ENCODE measurements around the gene RNF215. TPM values are rescaled to one million over a fixed set of nuclear protein-coding genes. Genes with fewer than 3 reads are reported as not detected.

Gene RNF215
- total RNA-seq, 4 donors from 2014 or later = 2.1 to 13.8 (median 9.0) TPM

DNA sequence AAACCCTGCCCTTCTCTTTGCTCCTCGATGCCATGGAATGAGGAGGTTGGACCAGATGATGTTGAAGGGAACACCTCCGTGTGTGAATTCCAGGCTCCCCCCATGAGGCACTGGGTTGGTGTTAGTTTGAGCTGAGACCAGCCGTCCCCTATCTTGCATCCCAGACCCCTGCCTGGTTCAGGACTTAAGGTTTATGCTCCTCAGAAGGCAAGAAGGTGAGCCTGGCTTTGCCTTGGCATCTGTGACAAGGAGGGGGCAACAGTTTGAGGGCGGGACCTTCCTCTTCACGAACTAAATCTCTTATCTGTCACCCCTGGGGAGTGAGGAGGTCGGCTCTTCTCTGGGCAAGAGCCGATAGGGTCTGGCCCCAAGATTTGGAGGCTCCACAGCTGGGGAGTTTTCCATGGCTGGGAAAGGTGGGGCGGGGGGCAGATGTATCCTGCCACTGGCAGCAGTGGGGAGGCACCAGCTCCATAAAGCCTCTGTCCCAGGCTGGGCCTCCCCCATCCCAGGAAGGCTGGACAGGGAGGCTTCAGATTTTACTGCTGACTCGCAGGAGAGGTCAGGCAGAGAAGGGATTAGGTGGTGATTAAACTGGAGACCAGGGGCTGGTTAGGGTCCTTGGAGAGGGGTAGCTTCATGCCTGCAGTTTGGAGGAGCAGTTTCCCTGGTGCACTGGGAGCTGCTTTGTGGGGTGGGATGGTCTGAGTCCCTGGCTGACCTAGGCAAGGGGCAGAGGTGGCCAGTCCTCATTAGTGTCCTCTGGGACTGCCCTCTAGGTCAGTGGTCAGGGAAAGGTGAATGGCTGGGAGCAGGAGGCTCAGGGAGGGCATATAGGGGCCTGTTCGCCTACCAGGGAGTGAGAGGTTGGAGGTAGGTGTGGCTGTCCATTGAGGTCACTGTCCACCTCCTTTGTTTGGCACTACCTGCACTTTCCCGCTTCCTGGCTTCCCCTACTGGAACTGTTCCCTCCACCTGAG is 10.7 kb upstream of the RNF215 start:
- TF ChIP-seq, protein P1, sequence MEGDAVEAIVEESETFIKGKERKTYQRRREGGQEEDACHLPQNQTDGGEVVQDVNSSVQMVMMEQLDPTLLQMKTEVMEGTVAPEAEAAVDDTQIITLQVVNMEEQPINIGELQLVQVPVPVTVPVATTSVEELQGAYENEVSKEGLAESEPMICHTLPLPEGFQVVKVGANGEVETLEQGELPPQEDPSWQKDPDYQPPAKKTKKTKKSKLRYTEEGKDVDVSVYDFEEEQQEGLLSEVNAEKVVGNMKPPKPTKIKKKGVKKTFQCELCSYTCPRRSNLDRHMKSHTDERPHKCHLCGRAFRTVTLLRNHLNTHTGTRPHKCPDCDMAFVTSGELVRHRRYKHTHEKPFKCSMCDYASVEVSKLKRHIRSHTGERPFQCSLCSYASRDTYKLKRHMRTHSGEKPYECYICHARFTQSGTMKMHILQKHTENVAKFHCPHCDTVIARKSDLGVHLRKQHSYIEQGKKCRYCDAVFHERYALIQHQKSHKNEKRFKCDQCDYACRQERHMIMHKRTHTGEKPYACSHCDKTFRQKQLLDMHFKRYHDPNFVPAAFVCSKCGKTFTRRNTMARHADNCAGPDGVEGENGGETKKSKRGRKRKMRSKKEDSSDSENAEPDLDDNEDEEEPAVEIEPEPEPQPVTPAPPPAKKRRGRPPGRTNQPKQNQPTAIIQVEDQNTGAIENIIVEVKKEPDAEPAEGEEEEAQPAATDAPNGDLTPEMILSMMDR (IDR thresholded peaks at IDR 0.05; ENCODE audit: low read depth) = no peak

DNA sequence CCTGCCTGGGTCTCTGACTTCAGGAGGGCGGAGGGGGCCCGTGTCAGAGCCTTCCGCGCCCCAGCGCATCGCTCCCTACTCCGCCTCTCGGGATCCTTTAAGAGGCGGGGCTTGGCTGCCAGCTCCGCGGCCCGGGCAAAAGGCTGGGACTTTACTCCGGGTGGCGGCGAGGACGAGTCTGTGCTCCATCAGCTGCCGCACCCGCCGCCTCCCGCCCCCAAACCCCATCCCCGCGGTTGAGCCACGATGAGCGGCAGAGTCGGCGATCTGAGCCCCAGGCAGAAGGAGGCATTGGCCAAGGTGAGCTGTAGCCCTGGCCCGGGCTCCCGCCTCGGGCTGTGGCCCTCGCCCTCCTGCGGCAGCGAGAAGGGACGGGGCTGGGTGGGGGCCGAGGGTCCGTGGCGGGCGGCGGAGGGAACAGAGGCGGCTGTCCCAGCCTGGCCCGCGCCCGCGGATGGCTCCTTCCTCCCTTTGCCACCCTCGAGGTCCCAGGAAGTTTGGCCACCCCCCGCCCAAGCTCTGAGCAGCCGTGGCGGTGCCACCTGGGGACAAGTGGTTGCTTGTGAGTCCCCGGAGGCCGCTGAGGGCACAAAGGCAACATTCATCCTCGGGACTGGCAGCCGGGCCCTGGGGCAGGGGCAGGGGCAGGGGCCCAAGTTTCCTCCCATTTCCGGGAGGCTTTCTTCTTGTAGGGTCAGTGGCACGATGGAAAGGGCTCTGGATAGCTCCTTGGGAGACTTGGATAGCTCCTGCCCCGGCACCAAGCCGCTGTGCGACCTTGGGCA is 9.9 kb upstream of the RNF215 start, which contains the start of gene SEC14L2:
Gene SEC14L2 (plus strand): TSS at position 148 of the 785 bp plus-strand sequence. CDS start 99 bp downstream, at position 247.
- TF ChIP-seq, protein P1 (IDR thresholded peaks at IDR 0.05; ENCODE audit: low read depth) = no peak

DNA sequence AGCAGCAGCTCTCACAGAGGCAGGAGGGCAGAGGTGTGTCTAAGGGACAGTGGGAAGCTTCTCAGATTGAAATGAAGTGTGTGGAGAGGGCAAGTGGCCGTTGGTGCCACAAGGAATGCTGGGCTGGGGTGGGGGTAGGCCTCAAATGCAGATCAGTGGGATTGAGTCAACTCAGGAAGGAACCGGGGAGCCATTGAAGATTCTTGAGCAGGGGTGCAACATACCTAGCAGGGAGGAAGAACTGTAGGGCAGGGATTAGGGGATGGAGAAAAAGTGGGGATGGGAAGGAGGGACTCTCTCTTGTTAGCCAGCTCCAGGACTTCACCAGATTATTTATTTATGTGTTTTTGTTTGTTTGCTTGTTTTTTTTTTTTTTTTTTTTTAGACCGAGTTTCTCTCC is 6.7 kb upstream of the RNF215 start:
- TF ChIP-seq, protein P1 (IDR thresholded peaks at IDR 0.05; ENCODE audit: low read depth) = no peak

- TF ChIP-seq, protein P1 (IDR thresholded peaks at IDR 0.05; ENCODE audit: low read depth) = no peak
Measured at GRCh38 chr22:30393322-30393680, 6.1 kb upstream of the RNF215 start.

- TF ChIP-seq, protein P1 (IDR thresholded peaks at IDR 0.05; ENCODE audit: low read depth) = no peak
Measured at GRCh38 chr22:30392661-30393321, 5.6 kb upstream of the RNF215 start.

DNA sequence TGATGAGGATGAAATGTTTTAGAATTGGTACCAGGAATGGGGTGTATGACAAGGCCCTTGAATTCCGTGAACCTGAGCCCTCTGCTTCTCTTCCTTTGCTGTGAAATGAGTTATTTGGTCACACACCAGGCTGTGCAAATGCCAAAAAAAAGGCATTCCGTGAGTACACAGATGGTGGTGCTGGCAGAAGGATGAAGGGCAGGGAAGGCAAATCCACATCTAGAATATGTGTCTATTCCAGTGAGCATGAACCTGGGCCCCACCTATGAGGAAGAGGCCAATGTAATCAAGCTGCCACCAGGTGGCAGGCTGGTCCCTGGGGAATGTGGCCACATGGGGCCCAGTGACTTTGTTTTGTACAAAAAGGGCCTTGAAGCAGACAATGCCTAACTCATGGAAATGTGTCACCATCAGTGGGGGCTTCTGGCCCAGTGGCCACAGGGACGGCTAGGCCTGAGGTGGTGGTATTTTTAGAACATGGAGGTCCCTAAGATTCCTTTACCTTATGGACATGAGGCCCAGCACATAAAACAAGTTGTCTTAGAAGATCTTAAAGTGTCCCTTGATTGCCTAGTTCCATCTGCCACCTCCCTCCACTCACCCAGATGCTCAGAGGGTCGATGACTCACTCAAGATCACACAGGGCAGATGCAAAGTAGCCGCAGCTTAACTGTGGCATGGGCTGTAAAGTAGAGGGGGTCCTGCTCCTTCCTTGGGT is 3.9 kb upstream of the RNF215 start:
- TF ChIP-seq, protein P1 (IDR thresholded peaks at IDR 0.05; ENCODE audit: low read depth) = no peak
